K562 (cell line): ENCODE results near the gene KLF1. TPM values are rescaled to one million over a fixed set of nuclear protein-coding genes. Genes with fewer than 3 reads are reported as not detected.

ENCODE experiments used
- GTF2E2 ChIP-seq: fragments of 200-800 bp; sonication (Bioruptor generic); IDR thresholded peaks from 2 replicates; pipeline ENCODE4 v1.6.1; 2016; ENCODE audit warnings: missing genetic modification characterization, missing compliant biosample characterization
- HDAC3 ChIP-seq: fragments of 450-650 bp; IDR thresholded peaks from 2 replicates; pipeline ENCODE4 v1.6.1; 2018; ENCODE audit warnings: borderline replicate concordance, mild to moderate bottlenecking, moderate library complexity; ENCODE audit not compliant: partially characterized antibody
- MCM3 ChIP-seq: fragments of 450-650 bp; IDR thresholded peaks from 2 replicates; pipeline ENCODE4 v1.6.1; 2016
- MEF2D ChIP-seq: conservative IDR thresholded peaks from 2 replicates; pipeline ENCODE4 v1.6.1; 2016; ENCODE audit warnings: low read depth, missing genetic modification characterization, missing compliant biosample characterization
- PHB2 ChIP-seq: fragments of 450-650 bp; IDR thresholded peaks from 2 replicates; pipeline ENCODE4 v1.6.1; 2017; ENCODE audit warnings: low read depth
- PTTG1 ChIP-seq: fragments of 450-650 bp; IDR thresholded peaks from 2 replicates; pipeline ENCODE4 v1.6.1; 2016; ENCODE audit warnings: low read depth, mild to moderate bottlenecking, missing genetic modification characterization, missing compliant biosample characterization
- STAT6 ChIP-seq: sonication (generic); formaldehyde crosslinking; IDR thresholded peaks from 2 replicates; pipeline ENCODE4 v1.8.1; 2023; ENCODE audit warnings: mild to moderate bottlenecking, missing genetic modification reagents
- ZNF77 ChIP-seq: fragments of 250-450 bp; sonication (Bioruptor Pico); IDR thresholded peaks from 2 replicates; pipeline ENCODE4 v1.5.0; 2020
- polyA plus RNA-seq, 8 experiments: library from polyadenylated mRNA; depleted of rRNA in 4 of 8; stranded (reverse) in 5 of 8; unstranded in 3 of 8; fragments of >200 nt; fragmentation: Nextera tagmentation in 2 of 8; fragmentation: Illumina TruSeq in 1 of 8; extraction: Ambion mirVana in 2 of 8; extraction: Trizol in 1 of 8; gene quantifications; 2 replicates each; pipeline versions ENCODE4 v1.2.1 to v1.2.3, GENCODE V29; 2011 to 2014; ENCODE audit warnings: inconsistent platforms in 1 of 8, missing spikeins in 1 of 8
- total RNA-seq, 7 experiments: library from RNA; depleted of rRNA in 6 of 7; stranded (reverse); fragments of >200 nt in 6 of 7; fragmentation: Illumina TruSeq in 2 of 7; extraction: Trizol in 2 of 7; gene quantifications; 2 replicates each; pipeline versions ENCODE4 v1.2.1 to v1.2.3, GENCODE V29; 2011 to 2021; ENCODE audit warnings: low replicate concordance in 1 of 7
- TF ChIP-seq, protein P1 (sequence below): fragments of 200-800 bp; sonication (Bioruptor generic); IDR thresholded peaks from 2 replicates; pipeline ENCODE4 v1.6.1; 2016; ENCODE audit warnings: missing genetic modification characterization, missing compliant biosample characterization
- TF ChIP-seq, protein P2 (sequence below), 2 experiments: fragments of 150-350 bp in 1 of 2; IDR thresholded peaks; 2 replicates each; pipeline ENCODE4 v1.6.1; 2012 to 2016; ENCODE audit warnings: low read depth in 2 of 2, low read length in 2 of 2, mild to moderate bottlenecking in 1 of 2, moderate library complexity in 1 of 2
- TF ChIP-seq, protein P3 (sequence below): fragments of 450-650 bp; IDR thresholded peaks from 2 replicates; pipeline ENCODE4 v1.6.1; 2017; ENCODE audit warnings: antibody characterized with exemption, mild to moderate bottlenecking

Gene KLF1
- total and polyA plus RNA-seq, 9 of the 15 experiments (the other 6 are each of a cell fraction or from before 2014, with no cell fraction given), result 8.4 to 163 (median 47.3) TPM

DNA sequence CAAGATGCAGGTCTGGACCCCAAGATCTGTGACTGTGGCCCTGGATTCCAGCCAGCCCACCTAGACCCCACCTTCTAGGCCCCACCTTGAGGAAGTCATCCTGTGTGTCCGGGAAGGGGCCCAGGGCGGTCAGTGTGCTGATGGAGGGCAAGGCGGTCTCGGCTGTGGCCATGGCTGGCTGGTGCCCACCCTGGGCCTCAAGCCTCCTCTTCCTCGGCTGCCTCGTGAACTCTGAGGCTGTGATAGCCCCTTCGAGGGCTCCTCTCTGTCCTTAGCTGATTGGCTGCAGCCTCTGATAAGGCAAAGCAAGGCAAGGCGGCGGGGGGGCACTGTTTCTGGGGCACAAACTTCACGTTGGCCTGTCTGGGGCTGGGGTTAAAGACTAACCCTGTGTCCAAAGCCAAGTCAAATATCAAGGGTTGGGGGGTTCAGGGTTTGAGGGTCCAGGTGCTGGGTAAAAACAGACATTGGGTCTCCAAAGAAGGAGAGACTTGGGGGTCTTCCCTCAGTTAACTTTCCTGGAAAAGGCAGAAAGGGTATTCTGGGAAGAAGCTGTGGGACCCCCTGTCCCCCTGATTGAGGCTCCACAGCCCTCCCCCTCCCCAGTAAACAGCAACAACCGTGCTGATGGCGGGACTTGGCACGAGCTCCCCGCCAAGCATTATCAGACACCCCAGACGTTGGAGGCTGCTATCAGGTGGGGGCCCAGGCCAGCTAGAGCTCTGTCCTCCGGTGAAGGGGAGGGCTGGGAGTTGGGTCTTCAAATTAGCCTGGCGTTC, at the start of gene KLF1 (continued):
- TF ChIP-seq, protein P1, sequence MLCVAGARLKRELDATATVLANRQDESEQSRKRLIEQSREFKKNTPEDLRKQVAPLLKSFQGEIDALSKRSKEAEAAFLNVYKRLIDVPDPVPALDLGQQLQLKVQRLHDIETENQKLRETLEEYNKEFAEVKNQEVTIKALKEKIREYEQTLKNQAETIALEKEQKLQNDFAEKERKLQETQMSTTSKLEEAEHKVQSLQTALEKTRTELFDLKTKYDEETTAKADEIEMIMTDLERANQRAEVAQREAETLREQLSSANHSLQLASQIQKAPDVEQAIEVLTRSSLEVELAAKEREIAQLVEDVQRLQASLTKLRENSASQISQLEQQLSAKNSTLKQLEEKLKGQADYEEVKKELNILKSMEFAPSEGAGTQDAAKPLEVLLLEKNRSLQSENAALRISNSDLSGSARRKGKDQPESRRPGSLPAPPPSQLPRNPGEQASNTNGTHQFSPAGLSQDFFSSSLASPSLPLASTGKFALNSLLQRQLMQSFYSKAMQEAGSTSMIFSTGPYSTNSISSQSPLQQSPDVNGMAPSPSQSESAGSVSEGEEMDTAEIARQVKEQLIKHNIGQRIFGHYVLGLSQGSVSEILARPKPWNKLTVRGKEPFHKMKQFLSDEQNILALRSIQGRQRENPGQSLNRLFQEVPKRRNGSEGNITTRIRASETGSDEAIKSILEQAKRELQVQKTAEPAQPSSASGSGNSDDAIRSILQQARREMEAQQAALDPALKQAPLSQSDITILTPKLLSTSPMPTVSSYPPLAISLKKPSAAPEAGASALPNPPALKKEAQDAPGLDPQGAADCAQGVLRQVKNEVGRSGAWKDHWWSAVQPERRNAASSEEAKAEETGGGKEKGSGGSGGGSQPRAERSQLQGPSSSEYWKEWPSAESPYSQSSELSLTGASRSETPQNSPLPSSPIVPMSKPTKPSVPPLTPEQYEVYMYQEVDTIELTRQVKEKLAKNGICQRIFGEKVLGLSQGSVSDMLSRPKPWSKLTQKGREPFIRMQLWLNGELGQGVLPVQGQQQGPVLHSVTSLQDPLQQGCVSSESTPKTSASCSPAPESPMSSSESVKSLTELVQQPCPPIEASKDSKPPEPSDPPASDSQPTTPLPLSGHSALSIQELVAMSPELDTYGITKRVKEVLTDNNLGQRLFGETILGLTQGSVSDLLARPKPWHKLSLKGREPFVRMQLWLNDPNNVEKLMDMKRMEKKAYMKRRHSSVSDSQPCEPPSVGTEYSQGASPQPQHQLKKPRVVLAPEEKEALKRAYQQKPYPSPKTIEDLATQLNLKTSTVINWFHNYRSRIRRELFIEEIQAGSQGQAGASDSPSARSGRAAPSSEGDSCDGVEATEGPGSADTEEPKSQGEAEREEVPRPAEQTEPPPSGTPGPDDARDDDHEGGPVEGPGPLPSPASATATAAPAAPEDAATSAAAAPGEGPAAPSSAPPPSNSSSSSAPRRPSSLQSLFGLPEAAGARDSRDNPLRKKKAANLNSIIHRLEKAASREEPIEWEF (CRISPR knock-in tag), result peak; percentile 79; the same call in 1 of the 2 replicates
- no peak for TF ChIP-seq STAT6 (CRISPR knock-in tag)
- TF ChIP-seq, protein P2, sequence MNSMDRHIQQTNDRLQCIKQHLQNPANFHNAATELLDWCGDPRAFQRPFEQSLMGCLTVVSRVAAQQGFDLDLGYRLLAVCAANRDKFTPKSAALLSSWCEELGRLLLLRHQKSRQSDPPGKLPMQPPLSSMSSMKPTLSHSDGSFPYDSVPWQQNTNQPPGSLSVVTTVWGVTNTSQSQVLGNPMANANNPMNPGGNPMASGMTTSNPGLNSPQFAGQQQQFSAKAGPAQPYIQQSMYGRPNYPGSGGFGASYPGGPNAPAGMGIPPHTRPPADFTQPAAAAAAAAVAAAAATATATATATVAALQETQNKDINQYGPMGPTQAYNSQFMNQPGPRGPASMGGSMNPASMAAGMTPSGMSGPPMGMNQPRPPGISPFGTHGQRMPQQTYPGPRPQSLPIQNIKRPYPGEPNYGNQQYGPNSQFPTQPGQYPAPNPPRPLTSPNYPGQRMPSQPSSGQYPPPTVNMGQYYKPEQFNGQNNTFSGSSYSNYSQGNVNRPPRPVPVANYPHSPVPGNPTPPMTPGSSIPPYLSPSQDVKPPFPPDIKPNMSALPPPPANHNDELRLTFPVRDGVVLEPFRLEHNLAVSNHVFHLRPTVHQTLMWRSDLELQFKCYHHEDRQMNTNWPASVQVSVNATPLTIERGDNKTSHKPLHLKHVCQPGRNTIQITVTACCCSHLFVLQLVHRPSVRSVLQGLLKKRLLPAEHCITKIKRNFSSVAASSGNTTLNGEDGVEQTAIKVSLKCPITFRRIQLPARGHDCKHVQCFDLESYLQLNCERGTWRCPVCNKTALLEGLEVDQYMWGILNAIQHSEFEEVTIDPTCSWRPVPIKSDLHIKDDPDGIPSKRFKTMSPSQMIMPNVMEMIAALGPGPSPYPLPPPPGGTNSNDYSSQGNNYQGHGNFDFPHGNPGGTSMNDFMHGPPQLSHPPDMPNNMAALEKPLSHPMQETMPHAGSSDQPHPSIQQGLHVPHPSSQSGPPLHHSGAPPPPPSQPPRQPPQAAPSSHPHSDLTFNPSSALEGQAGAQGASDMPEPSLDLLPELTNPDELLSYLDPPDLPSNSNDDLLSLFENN (IDR thresholded peaks at IDR 0.05; ENCODE audit: low read depth in 2 of 2, low read length in 2 of 2), result peak in 1 of 2 experiments; percentile 87; a peak in 2 of 4 replicates
- TF ChIP-seq MCM3, result no peak
- no peak for TF ChIP-seq MEF2D (tag)
- TF ChIP-seq ZNF77 (CRISPR knock-in tag), result no peak
- no peak for TF ChIP-seq PTTG1 (tag)
- TF ChIP-seq PHB2, result peak; percentile 74
- TF ChIP-seq GTF2E2, result no peak
- peak; percentile 86 for TF ChIP-seq HDAC3
- TF ChIP-seq, protein P3, sequence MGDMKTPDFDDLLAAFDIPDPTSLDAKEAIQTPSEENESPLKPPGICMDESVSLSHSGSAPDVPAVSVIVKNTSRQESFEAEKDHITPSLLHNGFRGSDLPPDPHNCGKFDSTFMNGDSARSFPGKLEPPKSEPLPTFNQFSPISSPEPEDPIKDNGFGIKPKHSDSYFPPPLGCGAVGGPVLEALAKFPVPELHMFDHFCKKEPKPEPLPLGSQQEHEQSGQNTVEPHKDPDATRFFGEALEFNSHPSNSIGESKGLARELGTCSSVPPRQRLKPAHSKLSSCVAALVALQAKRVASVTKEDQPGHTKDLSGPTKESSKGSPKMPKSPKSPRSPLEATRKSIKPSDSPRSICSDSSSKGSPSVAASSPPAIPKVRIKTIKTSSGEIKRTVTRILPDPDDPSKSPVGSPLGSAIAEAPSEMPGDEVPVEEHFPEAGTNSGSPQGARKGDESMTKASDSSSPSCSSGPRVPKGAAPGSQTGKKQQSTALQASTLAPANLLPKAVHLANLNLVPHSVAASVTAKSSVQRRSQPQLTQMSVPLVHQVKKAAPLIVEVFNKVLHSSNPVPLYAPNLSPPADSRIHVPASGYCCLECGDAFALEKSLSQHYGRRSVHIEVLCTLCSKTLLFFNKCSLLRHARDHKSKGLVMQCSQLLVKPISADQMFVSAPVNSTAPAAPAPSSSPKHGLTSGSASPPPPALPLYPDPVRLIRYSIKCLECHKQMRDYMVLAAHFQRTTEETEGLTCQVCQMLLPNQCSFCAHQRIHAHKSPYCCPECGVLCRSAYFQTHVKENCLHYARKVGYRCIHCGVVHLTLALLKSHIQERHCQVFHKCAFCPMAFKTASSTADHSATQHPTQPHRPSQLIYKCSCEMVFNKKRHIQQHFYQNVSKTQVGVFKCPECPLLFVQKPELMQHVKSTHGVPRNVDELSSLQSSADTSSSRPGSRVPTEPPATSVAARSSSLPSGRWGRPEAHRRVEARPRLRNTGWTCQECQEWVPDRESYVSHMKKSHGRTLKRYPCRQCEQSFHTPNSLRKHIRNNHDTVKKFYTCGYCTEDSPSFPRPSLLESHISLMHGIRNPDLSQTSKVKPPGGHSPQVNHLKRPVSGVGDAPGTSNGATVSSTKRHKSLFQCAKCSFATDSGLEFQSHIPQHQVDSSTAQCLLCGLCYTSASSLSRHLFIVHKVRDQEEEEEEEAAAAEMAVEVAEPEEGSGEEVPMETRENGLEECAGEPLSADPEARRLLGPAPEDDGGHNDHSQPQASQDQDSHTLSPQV, result peak; percentile 94
